ENCODE measurements around the gene OSTN. TPM values are rescaled to one million over a fixed set of nuclear protein-coding genes. Genes with fewer than 3 reads are reported as not detected.

Gene OSTN
- total and polyA plus RNA-seq, 2 donors (not counting 1 experiment from before 2014, with no cell fraction given): not detected

DNA sequence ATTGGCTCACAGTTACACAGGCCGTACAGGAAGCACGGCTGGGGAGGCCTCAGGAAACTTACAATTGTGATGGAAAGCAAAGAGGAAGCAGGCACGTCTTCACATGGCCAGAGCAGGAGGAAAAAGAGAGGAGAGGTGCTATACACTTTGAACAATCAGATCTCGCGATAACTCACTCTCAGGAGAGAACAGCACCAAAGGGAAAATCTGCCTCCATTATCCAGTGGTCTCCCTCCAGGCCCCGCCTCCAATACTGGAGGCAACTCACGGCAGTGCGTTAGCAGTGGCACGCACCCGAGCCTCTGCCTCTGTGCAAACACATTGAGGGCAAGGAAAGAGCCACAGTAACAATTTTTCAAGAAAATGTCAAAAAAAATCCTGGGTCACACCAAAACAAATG, 11.0 kb downstream of the OSTN start:
- CTCF ChIA-PET: no interaction called here
- H2AFZ ChIP-seq (ENCODE audit: insufficient read depth, low read depth, low read length, poor library complexity, severe bottlenecking): no peak overlapping the region

DNA sequence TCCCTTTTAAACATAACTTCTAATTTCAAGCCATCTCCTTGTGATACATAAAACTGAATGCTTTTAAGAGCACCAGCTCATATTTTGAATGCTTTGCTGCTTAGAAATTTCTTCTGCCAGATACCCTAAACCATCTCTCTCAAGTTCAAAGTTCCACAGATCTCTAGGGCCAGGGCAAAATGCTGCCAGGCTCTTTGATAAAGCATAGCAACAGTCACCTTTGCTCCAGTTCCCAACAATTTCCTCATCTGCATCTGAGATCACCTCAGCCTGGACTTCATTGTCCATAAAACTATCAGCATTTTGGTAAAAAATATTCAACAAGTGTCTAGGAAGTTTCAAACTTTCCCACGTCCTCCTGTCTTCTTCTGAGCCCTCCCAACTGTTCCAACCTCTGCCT, 17.5 kb downstream of the OSTN start:
- POLR2A ChIA-PET: no interaction called here
- no peak overlapping the region for H3K4me3 Mint-ChIP-seq
- intact Hi-C loops (cut with micrococcal nuclease): no loop called here
- Histone ChIP-seq H2AFZ (ENCODE audit: insufficient read depth, low read depth, low read length, poor library complexity, severe bottlenecking) (no peak overlapping the region), H3K9ac (ENCODE audit: low read length) (no peak overlapping the region), H3K27ac (ENCODE audit: low read length in 2 of 2) (no peak overlapping the region), H3K36me3 (replicated peaks in 1 of 2; ENCODE audit: control extremely low read depth in 1 of 2, control insufficient read depth in 1 of 2, extremely low read depth in 1 of 2, insufficient read depth in 2 of 2, low read length in 1 of 2) (no peaks in the 10 kb centered on the region), H3K27me3 (replicated peaks in 1 of 4; ENCODE audit: control extremely low read depth in 1 of 4, control insufficient read depth in 3 of 4, insufficient read depth in 4 of 4, low read length in 3 of 4) (no peaks in the 10 kb centered on the region), H3K79me2 (ENCODE audit: control insufficient read depth, insufficient read depth, low read length) (no peaks in the 10 kb centered on the region), H3K4me1 (ENCODE audit: control insufficient read depth in 2 of 2, insufficient read depth in 2 of 2, low read length in 2 of 2) (no peaks in the 10 kb centered on the region), H3K9me3 (ENCODE audit: control extremely low read depth in 1 of 3, control insufficient read depth in 2 of 3, insufficient read depth in 1 of 3, low read length in 2 of 3) (peaks cover 0 to 8% (median 0%) of the 10 kb centered on the region in 3 donors), H3K4me2 (replicated peaks; ENCODE audit: low read depth, low read length, poor library complexity, severe bottlenecking) (no peak overlapping the region), H3K4me3 (ENCODE audit: control extremely low read depth in 1 of 5, extremely low read depth in 1 of 5, insufficient read depth in 1 of 5, low read depth in 2 of 5, low read length in 4 of 5) (no peak overlapping the region), H4K20me1 (ENCODE audit: control insufficient read depth, insufficient read depth, low read length, poor library complexity, severe bottlenecking) (no peaks in the 10 kb centered on the region)
- TF ChIP-seq, protein P1, sequence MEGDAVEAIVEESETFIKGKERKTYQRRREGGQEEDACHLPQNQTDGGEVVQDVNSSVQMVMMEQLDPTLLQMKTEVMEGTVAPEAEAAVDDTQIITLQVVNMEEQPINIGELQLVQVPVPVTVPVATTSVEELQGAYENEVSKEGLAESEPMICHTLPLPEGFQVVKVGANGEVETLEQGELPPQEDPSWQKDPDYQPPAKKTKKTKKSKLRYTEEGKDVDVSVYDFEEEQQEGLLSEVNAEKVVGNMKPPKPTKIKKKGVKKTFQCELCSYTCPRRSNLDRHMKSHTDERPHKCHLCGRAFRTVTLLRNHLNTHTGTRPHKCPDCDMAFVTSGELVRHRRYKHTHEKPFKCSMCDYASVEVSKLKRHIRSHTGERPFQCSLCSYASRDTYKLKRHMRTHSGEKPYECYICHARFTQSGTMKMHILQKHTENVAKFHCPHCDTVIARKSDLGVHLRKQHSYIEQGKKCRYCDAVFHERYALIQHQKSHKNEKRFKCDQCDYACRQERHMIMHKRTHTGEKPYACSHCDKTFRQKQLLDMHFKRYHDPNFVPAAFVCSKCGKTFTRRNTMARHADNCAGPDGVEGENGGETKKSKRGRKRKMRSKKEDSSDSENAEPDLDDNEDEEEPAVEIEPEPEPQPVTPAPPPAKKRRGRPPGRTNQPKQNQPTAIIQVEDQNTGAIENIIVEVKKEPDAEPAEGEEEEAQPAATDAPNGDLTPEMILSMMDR (IDR thresholded peaks at IDR 0.05): no peak
- TF ChIP-seq EZH2 (IDR thresholded peaks at IDR 0.05; ENCODE audit: borderline replicate concordance, insufficient read depth, low read depth, low read length, poor library complexity, severe bottlenecking): no peak
- 20% methylated on average over 1 of the region's 1 CpG for WGBS (ENCODE audit: insufficient coverage)
- H3K27me3 Mint-ChIP-seq: peaks cover 3% of the 10 kb centered on the region
- CTCF ChIA-PET: no interaction called here
- H3K9me3 Mint-ChIP-seq (ENCODE audit: insufficient read depth): peaks cover 6% of the 10 kb centered on the region
- DNase-seq (no peak), ATAC-seq (ENCODE audit: low read depth) (no peak)
- no peaks in the 10 kb centered on the region for H3K4me1 Mint-ChIP-seq
- H3K27ac Mint-ChIP-seq: no peak overlapping the region

More for the DNA sequence above, 11.0 kb downstream of the OSTN start:
- no peak overlapping the region for H3K27ac ChIP-seq (ENCODE audit: low read length in 2 of 2)
- no peaks in the 10 kb centered on the region for H3K79me2 ChIP-seq (ENCODE audit: control insufficient read depth, insufficient read depth, low read length)
- intact Hi-C loops (cut with micrococcal nuclease): no loop called here
- 98% methylated on average over 7 of the region's 10 CpGs for WGBS (ENCODE audit: insufficient coverage)
- DNase-seq (no peak), ATAC-seq (ENCODE audit: low read depth) (no peak)
- H3K4me1 Mint-ChIP-seq: peaks cover 4% of the 10 kb centered on the region
- TF ChIP-seq, protein P1 (IDR thresholded peaks at IDR 0.05): no peak
- H3K9me3 Mint-ChIP-seq (ENCODE audit: insufficient read depth): no peaks in the 10 kb centered on the region
- H3K4me3 Mint-ChIP-seq: no peak overlapping the region
- H3K27me3 Mint-ChIP-seq: no peaks in the 10 kb centered on the region
- H4K20me1 ChIP-seq (ENCODE audit: control insufficient read depth, insufficient read depth, low read length, poor library complexity, severe bottlenecking): no peaks in the 10 kb centered on the region
- no peak overlapping the region for H3K27ac Mint-ChIP-seq
- no peak overlapping the region for H3K9ac ChIP-seq (ENCODE audit: low read length)
- POLR2A ChIA-PET: no interaction called here
- no peak overlapping the region for H3K4me2 ChIP-seq (replicated peaks; ENCODE audit: low read depth, low read length, poor library complexity, severe bottlenecking)
- no peak overlapping the region for H3K4me3 ChIP-seq (ENCODE audit: control extremely low read depth in 1 of 5, extremely low read depth in 1 of 5, insufficient read depth in 1 of 5, low read depth in 2 of 5, low read length in 4 of 5)
- H3K4me1 ChIP-seq (ENCODE audit: control insufficient read depth in 2 of 2, insufficient read depth in 2 of 2, low read length in 2 of 2): peaks cover 0 to 4% of the 10 kb centered on the region in 2 donors
- H3K9me3 ChIP-seq (ENCODE audit: control extremely low read depth in 1 of 3, control insufficient read depth in 2 of 3, insufficient read depth in 1 of 3, low read length in 2 of 3): no peaks in the 10 kb centered on the region
- H3K27me3 ChIP-seq (replicated peaks in 1 of 4; ENCODE audit: control extremely low read depth in 1 of 4, control insufficient read depth in 3 of 4, insufficient read depth in 4 of 4, low read length in 3 of 4): no peaks in the 10 kb centered on the region
- H3K36me3 ChIP-seq (replicated peaks in 1 of 2; ENCODE audit: control extremely low read depth in 1 of 2, control insufficient read depth in 1 of 2, extremely low read depth in 1 of 2, insufficient read depth in 2 of 2, low read length in 1 of 2): no peaks in the 10 kb centered on the region

Measured in B cell (primary cell).